B cell (primary cell): ENCODE data around the gene NIBAN1. TPM values are rescaled to one million over a fixed set of nuclear protein-coding genes. Genes with fewer than 3 reads are reported as not detected.
A peak's percentile ranks its signal among the peaks of the same experiment; 100 is the strongest.

Source experiments
- ATAC-seq: fragments of 200-7000 bp; cut with Tn5 transposase; one replicate; pipeline ENCODE4 v1.10.0; 2021; ENCODE audit warnings: low read depth, mild to moderate bottlenecking, moderate number of reproducible peaks, moderate library complexity
- CTCF ChIA-PET: fragments of 350-600 bp; sonication (Branson Sonifier 250); formaldehyde crosslinking; loops from one replicate; lab custom pipeline; 2021; ENCODE audit warnings: antibody characterized with exemption, inconsistent platforms; lab: Charles Lee
- POLR2A ChIA-PET: fragments of 350-600 bp; sonication (Branson Sonifier 250); formaldehyde crosslinking; loops from one replicate; lab custom pipeline; 2021; ENCODE audit warnings: antibody characterized with exemption; lab: Charles Lee
- DNase-seq: peaks from one replicate; pipeline ENCODE4 v3.0.0; 2013
- H2AFZ ChIP-seq: 2 replicates; pipeline ENCODE4 v1.6.1; 2012; ENCODE audit warnings: mild to moderate bottlenecking, low read depth, low read length; ENCODE audit not compliant: insufficient read depth, poor library complexity, severe bottlenecking
- H3K27ac ChIP-seq, 2 donors: 1 replicate in 1 of 2; 2 replicates in 1 of 2; pipeline ENCODE4 v1.5.1; 2012 to 2013; ENCODE audit warnings: low read length in 2 of 2, mild to moderate bottlenecking in 2 of 2, moderate library complexity in 1 of 2
- H3K27me3 ChIP-seq, 4 experiments: fragments of 200-600 bp in 1 of 4; sonication (generic) in 1 of 4; replicated peaks in 1 of 4; 1 replicate in 2 of 4; 2 replicates in 2 of 4; pipeline versions ENCODE4 v1.6.1 to v1.7.0; 2013 to 2016; ENCODE audit warnings: low read length in 3 of 4, mild to moderate bottlenecking in 2 of 4, mixed read lengths in 1 of 4, moderate library complexity in 1 of 4; ENCODE audit not compliant: insufficient read depth in 4 of 4, control insufficient read depth in 3 of 4; ENCODE audit errors: control extremely low read depth in 1 of 4
- H3K36me3 ChIP-seq, 2 experiments: replicated peaks in 1 of 2; 1 replicate in 1 of 2; 2 replicates in 1 of 2; pipeline versions ENCODE4 v1.6.1 to v1.7.1; 2013; ENCODE audit warnings: low read length in 1 of 2; ENCODE audit not compliant: insufficient read depth in 2 of 2, control insufficient read depth in 1 of 2; ENCODE audit errors: control extremely low read depth in 1 of 2, extremely low read depth in 1 of 2
- H3K4me1 ChIP-seq, 2 donors: fragments of 200-600 bp in 1 of 2; sonication (generic) in 1 of 2; 1 replicate in 1 of 2; 2 replicates in 1 of 2; pipeline versions ENCODE4 v1.5.1 to v1.6.1; 2013 to 2017; ENCODE audit warnings: low read length in 2 of 2; ENCODE audit not compliant: control insufficient read depth in 2 of 2, insufficient read depth in 2 of 2
- H3K4me2 ChIP-seq: replicated peaks from 2 replicates; pipeline ENCODE3; 2012; ENCODE audit warnings: mild to moderate bottlenecking, low read depth, low read length; ENCODE audit not compliant: poor library complexity, severe bottlenecking
- H3K4me3 ChIP-seq, 5 experiments: fragments of 200-600 bp in 1 of 5; sonication (generic) in 1 of 5; 1 replicate in 3 of 5; 2 replicates in 2 of 5; pipeline versions ENCODE4 v1.5.1 to v1.7.0; 2011 to 2016; ENCODE audit warnings: low read length in 4 of 5, mild to moderate bottlenecking in 4 of 5, low read depth in 2 of 5, control low read depth in 1 of 5, moderate library complexity in 1 of 5; ENCODE audit not compliant: insufficient read depth in 1 of 5; ENCODE audit errors: control extremely low read depth in 1 of 5, extremely low read depth in 1 of 5
- H3K79me2 ChIP-seq: fragments of 200-600 bp; sonication (generic); one replicate; pipeline ENCODE4 v1.6.0; 2016; ENCODE audit warnings: low read length; ENCODE audit not compliant: control insufficient read depth, insufficient read depth
- H3K9ac ChIP-seq: fragments of 200-600 bp; sonication (generic); 2 replicates; pipeline ENCODE4 v1.6.1; 2017; ENCODE audit warnings: mild to moderate bottlenecking, low read length, moderate library complexity
- H3K9me3 ChIP-seq, 3 donors: one replicate each; pipeline versions ENCODE4 v1.6.1 to v1.7.1; 2013; ENCODE audit warnings: low read length in 2 of 3; ENCODE audit not compliant: control insufficient read depth in 2 of 3, insufficient read depth in 1 of 3; ENCODE audit errors: control extremely low read depth in 1 of 3
- H4K20me1 ChIP-seq: 2 replicates; pipeline ENCODE4 v1.6.0; 2012; ENCODE audit warnings: mild to moderate bottlenecking, low read length; ENCODE audit not compliant: insufficient read depth, control insufficient read depth, poor library complexity, severe bottlenecking
- H3K27ac Mint-ChIP-seq: one replicate; pipeline ENCODE4 v1.8.0; 2021; ENCODE audit warnings: mixed read lengths
- H3K27me3 Mint-ChIP-seq: one replicate; pipeline ENCODE4 v1.8.0; 2021; ENCODE audit warnings: mixed read lengths
- H3K4me1 Mint-ChIP-seq: one replicate; pipeline ENCODE4 v1.8.0; 2021; ENCODE audit warnings: mixed read lengths
- H3K4me3 Mint-ChIP-seq: one replicate; pipeline ENCODE4 v1.8.0; 2021; ENCODE audit warnings: mixed read lengths
- H3K9me3 Mint-ChIP-seq: one replicate; pipeline ENCODE4 v1.8.0; 2022; ENCODE audit warnings: mixed read lengths; ENCODE audit not compliant: insufficient read depth
- CTCF ChIP-seq: fragments of 200-600 bp; IDR thresholded peaks from one replicate; pipeline ENCODE4 v1.8.0; 2022; ENCODE audit warnings: antibody characterized with exemption, mild to moderate bottlenecking
- EZH2 ChIP-seq: IDR thresholded peaks from 2 replicates; pipeline ENCODE4 v1.6.1; 2012; ENCODE audit warnings: borderline replicate concordance, low read depth, mild to moderate bottlenecking, moderate library complexity, low read length; ENCODE audit not compliant: insufficient read depth, poor library complexity, severe bottlenecking
- WGBS: methylation state at CpG from one replicate; pipeline ENCODE4 v1.1.5; 2013; ENCODE audit warnings: missing lambda C conversion rate; ENCODE audit not compliant: insufficient coverage; 5-methylcytosine and 5-hydroxymethylcytosine counted together
- intact Hi-C: fragments of 100-400 bp; cut with micrococcal nuclease; formaldehyde crosslinking; loops from one replicate; pipeline ENCODE4 v1.10.0; 2022
- polyA plus RNA-seq: library from polyadenylated mRNA; depleted of rRNA; stranded (reverse); fragments of >200 nt; gene quantifications from 2 replicates; pipeline ENCODE4 v1.2.3, GENCODE V29; 2012
- total RNA-seq, 2 donors: library from RNA; stranded (reverse); fragments of 120-200 nt in 1 of 2; gene quantifications; 1 replicate in 1 of 2; 2 replicates in 1 of 2; pipeline versions ENCODE4 v1.2.3 to v1.2.4, GENCODE V29; 2013 to 2022

The NIBAN1 gene
- total and polyA plus RNA-seq, 2 donors (not counting 1 experiment from before 2014, with no cell fraction given) = 1.2 to 13.2 TPM

- CTCF ChIA-PET = no interaction called here
- Mint-ChIP-seq H3K4me3 (no peak overlapping the region), H3K4me1 (peaks cover 29% of the 10 kb centered on the region), H3K9me3 (no peaks in the 10 kb centered on the region), H3K27me3 (no peaks in the 10 kb centered on the region), H3K27ac (no peak overlapping the region)
- no peak for ATAC-seq
- Histone ChIP-seq H3K9me3 (no peaks in the 10 kb centered on the region), H3K4me2 (peak overlapping the region; percentile 10), H3K9ac (no peak overlapping the region), H4K20me1 (no peaks in the 10 kb centered on the region), H3K27me3 (no peaks in the 10 kb centered on the region), H3K4me3 (no peak overlapping the region), H3K36me3 (no peaks in the 10 kb centered on the region), H2AFZ (no peak overlapping the region), H3K27ac (no peak overlapping the region), H3K79me2 (no peaks in the 10 kb centered on the region), H3K4me1 (peaks cover 7 to 18% of the 10 kb centered on the region in 2 donors)
- TF ChIP-seq CTCF (no peak), EZH2 (no peak)
- DNase-seq = peak; percentile 9
- 100% methylated on average over 3 of the region's 5 CpGs for WGBS
- POLR2A ChIA-PET = no interaction called here
- intact Hi-C loops = no loop called here
These were observed 28.5 kb downstream of the NIBAN1 start for GRCh38 chr1:184945678-184946412.

- ATAC-seq = peak; percentile 14
- H3K79me2 ChIP-seq = no peaks in the 10 kb centered on the region
- POLR2A ChIA-PET = no interaction called here
These were observed 29.3 kb downstream of the NIBAN1 start for GRCh38 chr1:184945029-184945428.

More at GRCh38 chr1:184945029-184945428, 29.3 kb downstream of the NIBAN1 start:
- CTCF ChIA-PET = interaction anchor here (1.4 kb wide), 1 partner anchor 52 kb away, joined by 4 read pairs; no protein-coding TSS in a partner anchor
- Histone ChIP-seq H3K27ac (no peak overlapping the region), H4K20me1 (no peaks in the 10 kb centered on the region), H3K9me3 (no peaks in the 10 kb centered on the region), H3K9ac (no peak overlapping the region), H2AFZ (no peak overlapping the region), H3K4me1 (peaks cover 7 to 18% of the 10 kb centered on the region in 2 donors), H3K4me2 (no peak overlapping the region), H3K27me3 (no peaks in the 10 kb centered on the region), H3K36me3 (no peaks in the 10 kb centered on the region), H3K4me3 (no peak overlapping the region)
- peak; percentile 25 for DNase-seq
- peaks cover 32% of the 10 kb centered on the region for H3K4me1 Mint-ChIP-seq
- TF ChIP-seq EZH2 (no peak), CTCF (no peak)
- intact Hi-C loops = no loop called here
- H3K9me3 Mint-ChIP-seq = no peaks in the 10 kb centered on the region
- H3K27ac Mint-ChIP-seq = no peak overlapping the region
- no peak overlapping the region for H3K4me3 Mint-ChIP-seq
- H3K27me3 Mint-ChIP-seq = no peaks in the 10 kb centered on the region
- 50% methylated on average over 2 of the region's 2 CpGs for WGBS
